Activated CD4-positive, alpha-beta memory T cell treated with anti-CD3 and anti-CD28 coated beads for 36 hours (primary cell): Measurements from ENCODE around the gene CLCN4. TPM values are rescaled to one million over a fixed set of nuclear protein-coding genes. Genes with fewer than 3 reads are reported as not detected.

Experiments
- CTCF ChIA-PET: fragments of 350-600 bp; sonication (Branson Sonifier 250); formaldehyde crosslinking; loops from one replicate; lab custom pipeline; 2021; ENCODE audit warnings: antibody characterized with exemption, inconsistent platforms; lab: Charles Lee
- POLR2A ChIA-PET: fragments of 350-600 bp; sonication (Branson Sonifier 250); formaldehyde crosslinking; loops from one replicate; lab custom pipeline; 2021; ENCODE audit warnings: antibody characterized with exemption; lab: Charles Lee
- DNase-seq: peaks from one replicate; pipeline ENCODE4 v3.0.0-alpha.2; 2020
- H3K27ac Mint-ChIP-seq: one replicate; pipeline ENCODE4 v1.8.0; 2021; ENCODE audit warnings: mixed read lengths
- H3K27me3 Mint-ChIP-seq: one replicate; pipeline ENCODE4 v1.8.0; 2021; ENCODE audit warnings: mixed read lengths
- H3K36me3 Mint-ChIP-seq: one replicate; pipeline ENCODE4 v1.8.0; 2021; ENCODE audit warnings: mixed read lengths
- H3K4me1 Mint-ChIP-seq: one replicate; pipeline ENCODE4 v1.8.0; 2021; ENCODE audit warnings: low read depth, mixed read lengths
- H3K4me3 Mint-ChIP-seq: one replicate; pipeline ENCODE4 v1.8.0; 2021; ENCODE audit warnings: mild to moderate bottlenecking, mixed read lengths
- H3K9me3 Mint-ChIP-seq: one replicate; pipeline ENCODE4 v1.8.0; 2021; ENCODE audit warnings: mixed read lengths
- intact Hi-C: fragments of 100-400 bp; cut with micrococcal nuclease; formaldehyde crosslinking; loops from one replicate; pipeline ENCODE4 v1.15.1; 2023
- total RNA-seq, 2 experiments: library from RNA; stranded (reverse); gene quantifications; one replicate each; pipeline ENCODE4 v1.2.3, GENCODE V29; 2021

CLCN4 gene
- total RNA-seq: not detected

DNA sequence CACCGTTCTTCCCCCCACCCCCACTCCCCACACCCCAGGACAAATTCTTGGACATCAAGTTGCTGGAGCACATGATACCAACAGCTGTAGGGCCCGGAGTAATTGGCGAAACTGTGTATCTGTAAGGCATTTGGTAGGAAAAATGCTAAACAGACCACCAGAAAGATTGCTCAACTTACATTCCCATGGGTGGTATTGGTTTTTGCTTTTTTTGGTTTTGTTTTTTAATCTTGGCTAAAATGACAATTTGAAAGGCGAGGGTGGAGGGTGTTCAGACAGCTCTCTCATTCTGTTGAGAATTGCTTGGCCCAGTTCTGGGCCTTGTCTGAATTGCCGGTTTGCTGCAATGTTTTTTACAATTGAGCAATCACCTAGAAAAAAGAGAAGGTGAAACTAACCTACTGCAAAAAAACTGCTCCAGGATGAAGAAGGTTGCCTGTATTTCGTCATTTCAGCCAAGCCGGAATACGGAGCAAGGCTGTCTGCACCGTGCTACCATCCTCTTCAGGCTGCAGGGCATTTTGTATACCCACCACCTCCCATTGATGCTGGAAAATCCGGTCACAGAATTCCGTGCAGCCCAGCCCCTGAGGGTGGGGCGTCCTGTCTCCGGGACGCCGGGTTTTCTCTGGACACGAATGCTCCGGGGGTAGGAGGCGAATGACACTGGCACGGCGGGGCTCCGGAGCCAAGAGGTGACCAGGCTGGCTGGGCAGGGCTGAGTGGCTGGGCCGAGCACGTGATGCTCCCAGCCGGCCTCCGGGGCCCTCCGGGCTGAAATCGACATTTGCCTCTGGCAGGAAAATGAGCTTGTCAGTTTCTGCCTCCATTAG lies at the start of gene CLCN4:
CLCN4 (plus strand) TSS at position 777 of the 833 bp plus-strand sequence. CDS start 28,058 bp downstream, outside the sequence.
- CTCF ChIA-PET: no interaction called here

DNA sequence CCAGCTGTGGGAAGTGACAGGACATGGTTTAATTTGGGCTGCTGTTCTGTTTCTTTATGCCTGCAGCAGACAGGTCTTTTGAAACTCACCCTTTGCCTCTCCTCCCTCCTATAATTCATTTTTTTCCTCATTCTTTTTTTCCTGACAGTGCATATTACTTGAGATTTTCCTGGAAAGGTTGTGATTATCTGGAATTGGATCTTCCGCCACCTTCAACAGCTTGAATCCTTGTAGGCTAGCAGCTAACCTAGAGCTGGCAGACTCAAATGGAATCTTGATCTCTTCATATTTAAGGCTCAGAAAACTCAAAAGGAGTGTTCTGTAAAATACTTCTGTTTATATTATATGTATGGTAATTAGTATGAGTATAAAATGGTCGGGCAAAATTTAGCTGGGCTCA lies 49.3 kb upstream of the CLCN4 start:
- intact Hi-C loops: loop anchor here (1.0 kb wide), 1 partner anchor 9 kb away; no protein-coding TSS in a partner anchor
- H3K4me1 Mint-ChIP-seq: peaks cover 61% of the 10 kb centered on the region
- no peak for DNase-seq
- CTCF ChIA-PET: no interaction called here
- POLR2A ChIA-PET: no interaction called here
- H3K9me3 Mint-ChIP-seq: no peaks in the 10 kb centered on the region
- H3K27ac Mint-ChIP-seq: peak overlapping the region; percentile 74
- H3K27me3 Mint-ChIP-seq: no peaks in the 10 kb centered on the region
- H3K4me3 Mint-ChIP-seq: no peak overlapping the region
- peaks cover 1% of the 10 kb centered on the region for H3K36me3 Mint-ChIP-seq

More for the DNA sequence above, at the start of gene CLCN4:
- POLR2A ChIA-PET: no interaction called here
- DNase-seq: no peak
- H3K4me1 Mint-ChIP-seq: peaks cover 10% of the 10 kb centered on the region
- no peak within 1 kb of the TSS for H3K4me3 Mint-ChIP-seq
- intact Hi-C loops: no loop called here
- no peaks in the 10 kb centered on the region for H3K36me3 Mint-ChIP-seq
- H3K27me3 Mint-ChIP-seq: peaks cover 29% of the 10 kb centered on the region
- H3K27ac Mint-ChIP-seq: no peak within 1 kb of the TSS
- no peaks in the 10 kb centered on the region for H3K9me3 Mint-ChIP-seq

- Mint-ChIP-seq H3K4me1 (peaks cover 66% of the 10 kb centered on the region), H3K27ac (peak overlapping the region; percentile 67), H3K27me3 (no peaks in the 10 kb centered on the region), H3K4me3 (no peak overlapping the region), H3K36me3 (peaks cover 1% of the 10 kb centered on the region), H3K9me3 (no peaks in the 10 kb centered on the region)
- intact Hi-C loops: no loop called here
- ChIA-PET POLR2A (no interaction called here), CTCF (no interaction called here)
- DNase-seq: peak; percentile 23
These were observed 48.5 kb upstream of the CLCN4 start for GRCh38 chrX:10108288-10108687.

- H3K27ac Mint-ChIP-seq: no peak overlapping the region
- ChIA-PET POLR2A (interaction anchor here (2.4 kb wide), 1 partner anchor 112 kb away, joined by 9 read pairs; no protein-coding TSS in a partner anchor), CTCF (interaction anchor here (1.4 kb wide), 1 partner anchor 43 kb away, joined by 3 read pairs; no protein-coding TSS in a partner anchor)
These were observed 47.1 kb upstream of the CLCN4 start for GRCh38 chrX:10109695-10110094.

GRCh38 chrX:10110316-10110935 lies 46.3 kb upstream of the CLCN4 start:
- intact Hi-C loops: loop anchor here (2.0 to 10.0 kb wide), 3 partner anchors 28 to 1366 kb away; partner anchors contain the start of gene TBL1X
- Mint-ChIP-seq H3K9me3 (no peaks in the 10 kb centered on the region), H3K4me1 (peaks cover 65% of the 10 kb centered on the region), H3K27me3 (no peaks in the 10 kb centered on the region), H3K4me3 (peak overlapping the region; percentile 69), H3K27ac (peak overlapping the region; percentile 94), H3K36me3 (peaks cover 1% of the 10 kb centered on the region)
- CTCF ChIA-PET: interaction anchor here (0.6 to 5.3 kb wide), 3 partner anchors 30 to 114 kb away, joined by 3 to 41 read pairs (median 3); no protein-coding TSS in a partner anchor
- no peak for DNase-seq
- POLR2A ChIA-PET: interaction anchor here (1.6 to 2.4 kb wide), 3 partner anchors 12 to 113 kb away, joined by 7 to 14 read pairs (median 9); no protein-coding TSS in a partner anchor

More at GRCh38 chrX:10109695-10110094, 47.1 kb upstream of the CLCN4 start:
- Mint-ChIP-seq H3K4me3 (no peak overlapping the region), H3K36me3 (peaks cover 1% of the 10 kb centered on the region), H3K27me3 (no peaks in the 10 kb centered on the region), H3K9me3 (no peaks in the 10 kb centered on the region), H3K4me1 (peaks cover 66% of the 10 kb centered on the region)
- no peak for DNase-seq
- intact Hi-C loops: loop anchor here (2.0 to 10.0 kb wide), 3 partner anchors 27 to 1365 kb away; partner anchors contain the start of gene TBL1X

DNA sequence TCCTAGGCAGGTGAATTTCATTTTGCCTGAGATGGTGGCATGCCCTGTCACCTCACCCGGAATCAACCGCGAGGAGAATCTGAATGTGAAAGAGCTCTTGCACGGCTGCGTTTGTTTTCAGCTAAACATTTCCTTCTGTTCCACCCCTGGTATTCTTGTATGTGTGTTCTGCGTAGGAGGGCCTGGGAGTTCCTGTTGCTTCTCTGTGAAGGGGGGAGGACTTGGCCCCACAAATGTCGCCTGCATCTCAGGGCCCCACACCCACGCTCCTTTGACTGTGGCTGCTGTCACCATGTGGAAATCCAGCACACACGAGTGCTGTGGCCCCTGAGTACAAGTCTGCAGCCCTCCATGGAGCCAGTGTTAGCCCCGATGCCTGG lies 45.8 kb upstream of the CLCN4 start:
- H3K27ac Mint-ChIP-seq: peak overlapping the region; percentile 94
- H3K27me3 Mint-ChIP-seq: no peaks in the 10 kb centered on the region
- peaks cover 1% of the 10 kb centered on the region for H3K36me3 Mint-ChIP-seq
- no peaks in the 10 kb centered on the region for H3K9me3 Mint-ChIP-seq
- CTCF ChIA-PET: interaction anchor here (0.6 to 5.3 kb wide), 3 partner anchors 31 to 114 kb away, joined by 3 to 41 read pairs (median 3); no protein-coding TSS in a partner anchor
- intact Hi-C loops: loop anchor here (1.0 to 10.0 kb wide), 4 partner anchors 13 to 1366 kb away; partner anchors contain the start of gene TBL1X
- DNase-seq: peak; percentile 63
- peak overlapping the region; percentile 69 for H3K4me3 Mint-ChIP-seq
- peaks cover 62% of the 10 kb centered on the region for H3K4me1 Mint-ChIP-seq
- POLR2A ChIA-PET: interaction anchor here (1.2 to 2.4 kb wide), 4 partner anchors 13 to 114 kb away, joined by 3 to 14 read pairs (median 8); no protein-coding TSS in a partner anchor

DNA sequence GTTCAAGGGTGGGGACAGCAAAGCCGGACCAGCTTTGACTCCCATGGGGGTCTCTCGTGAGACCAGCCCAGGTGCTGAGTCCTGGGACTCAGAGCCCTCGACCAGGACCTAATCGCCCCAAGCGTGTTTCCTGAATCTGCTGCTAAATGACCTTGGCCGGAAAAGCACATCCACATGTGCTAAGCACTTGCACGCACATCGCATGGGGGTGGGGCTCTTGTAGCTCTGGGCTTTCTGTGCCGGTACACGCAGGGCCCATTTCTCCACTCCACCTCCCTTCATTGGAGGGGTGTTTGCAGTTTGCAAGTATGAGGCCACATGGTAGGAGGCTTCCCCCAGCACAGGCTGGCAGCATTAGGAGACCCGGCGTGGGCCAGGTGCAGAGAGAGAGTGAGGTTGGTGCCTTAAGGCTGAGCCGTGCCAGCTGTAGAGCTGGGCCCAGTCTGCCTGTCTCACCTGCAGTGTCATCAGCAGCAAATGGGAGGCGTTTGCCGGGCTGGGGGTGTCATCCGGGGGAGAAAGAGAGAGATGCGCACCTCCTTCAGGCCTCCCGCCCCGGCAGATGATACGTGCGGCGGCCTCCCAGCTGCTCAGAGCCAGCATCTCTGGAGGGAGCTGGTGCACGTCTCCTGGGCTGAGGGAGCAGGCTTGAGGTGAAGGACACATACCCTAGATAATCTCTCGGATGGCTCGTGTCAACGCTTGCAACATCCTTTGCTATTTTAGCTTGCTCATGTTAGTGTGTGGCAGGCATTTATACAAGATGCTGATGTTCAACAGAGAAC lies 45.2 kb upstream of the CLCN4 start:
- ChIA-PET POLR2A (interaction anchor here (1.2 to 2.4 kb wide), 4 partner anchors 13 to 114 kb away, joined by 3 to 14 read pairs (median 8); no protein-coding TSS in a partner anchor), CTCF (interaction anchor here (1.0 to 5.3 kb wide), 4 partner anchors 15 to 115 kb away, joined by 3 to 41 read pairs (median 6); no protein-coding TSS in a partner anchor)
- Mint-ChIP-seq H3K9me3 (no peaks in the 10 kb centered on the region), H3K4me3 (peak overlapping the region; percentile 69), H3K4me1 (peaks cover 62% of the 10 kb centered on the region), H3K36me3 (peaks cover 2% of the 10 kb centered on the region), H3K27me3 (no peaks in the 10 kb centered on the region), H3K27ac (peak overlapping the region; percentile 94)
- peak; percentile 63 for DNase-seq
- intact Hi-C loops: loop anchor here (1.0 to 10.0 kb wide), 5 partner anchors 13 to 1367 kb away; partner anchors contain the start of gene TBL1X

DNA sequence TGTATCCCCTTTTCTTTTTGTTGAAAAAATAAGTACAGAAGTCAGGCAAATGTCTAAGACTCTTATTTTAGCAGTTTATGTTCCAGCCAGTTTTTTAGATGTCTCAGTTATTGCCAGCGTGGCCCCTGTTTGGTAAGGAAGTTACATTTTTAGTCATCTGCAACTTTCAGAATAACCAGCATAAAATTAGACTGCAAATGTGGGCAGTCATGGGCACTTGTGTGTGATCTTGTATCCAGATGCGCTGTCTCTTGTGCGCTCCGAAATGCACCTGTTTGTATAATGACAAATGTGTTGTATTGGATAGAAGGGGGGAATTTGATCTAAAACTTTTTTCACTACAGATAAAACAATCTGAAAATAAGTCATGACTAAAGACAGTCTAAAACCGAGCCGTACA lies 44.3 kb upstream of the CLCN4 start:
- H3K36me3 Mint-ChIP-seq: peaks cover 3% of the 10 kb centered on the region
- H3K9me3 Mint-ChIP-seq: no peaks in the 10 kb centered on the region
- DNase-seq: peak; percentile 26
- H3K4me1 Mint-ChIP-seq: peaks cover 53% of the 10 kb centered on the region
- ChIA-PET POLR2A (interaction anchor here (0.9 kb wide), 1 partner anchor 27 kb away, joined by 3 read pairs; no protein-coding TSS in a partner anchor), CTCF (interaction anchor here (0.7 to 5.3 kb wide), 5 partner anchors 16 to 116 kb away, joined by 3 to 41 read pairs (median 6); no protein-coding TSS in a partner anchor)
- intact Hi-C loops: loop anchor here (1.0 to 10.0 kb wide), 3 partner anchors 115 to 1368 kb away; partner anchors contain the start of gene TBL1X
- no peaks in the 10 kb centered on the region for H3K27me3 Mint-ChIP-seq
- peak overlapping the region; percentile 70 for H3K27ac Mint-ChIP-seq
- no peak overlapping the region for H3K4me3 Mint-ChIP-seq

DNA sequence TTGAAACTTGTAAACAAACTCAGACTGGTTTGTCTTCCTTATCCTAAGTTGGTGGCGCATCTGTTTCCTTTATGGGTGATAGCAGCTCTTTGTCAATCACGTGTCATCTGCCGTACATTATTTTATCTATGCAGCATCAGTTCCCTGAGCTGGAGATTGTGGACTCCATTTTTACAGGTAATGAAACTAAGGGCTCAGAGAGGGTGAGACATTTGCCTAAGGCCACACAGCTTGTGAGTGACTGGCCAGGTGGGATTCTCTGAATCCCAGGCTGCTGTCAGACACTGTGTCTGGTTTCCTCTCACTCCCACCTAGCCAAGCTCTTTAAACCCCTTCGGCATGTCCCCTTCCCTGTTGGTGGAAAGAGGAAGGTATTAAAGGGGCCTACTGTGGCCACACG lies 41.7 kb upstream of the CLCN4 start:
- DNase-seq: no peak
- ChIA-PET CTCF (interaction anchor here (5.3 kb wide), 1 partner anchor 118 kb away, joined by 41 read pairs; no protein-coding TSS in a partner anchor), POLR2A (no interaction called here)
- intact Hi-C loops: loop anchor here (10.0 kb wide), 2 partner anchors 650 to 1370 kb away; partner anchors contain the start of gene TBL1X
- peaks cover 8% of the 10 kb centered on the region for H3K36me3 Mint-ChIP-seq
- H3K4me3 Mint-ChIP-seq: no peak overlapping the region
- H3K9me3 Mint-ChIP-seq: no peaks in the 10 kb centered on the region
- H3K27me3 Mint-ChIP-seq: no peaks in the 10 kb centered on the region
- H3K4me1 Mint-ChIP-seq: peaks cover 46% of the 10 kb centered on the region
- H3K27ac Mint-ChIP-seq: no peak overlapping the region

DNA sequence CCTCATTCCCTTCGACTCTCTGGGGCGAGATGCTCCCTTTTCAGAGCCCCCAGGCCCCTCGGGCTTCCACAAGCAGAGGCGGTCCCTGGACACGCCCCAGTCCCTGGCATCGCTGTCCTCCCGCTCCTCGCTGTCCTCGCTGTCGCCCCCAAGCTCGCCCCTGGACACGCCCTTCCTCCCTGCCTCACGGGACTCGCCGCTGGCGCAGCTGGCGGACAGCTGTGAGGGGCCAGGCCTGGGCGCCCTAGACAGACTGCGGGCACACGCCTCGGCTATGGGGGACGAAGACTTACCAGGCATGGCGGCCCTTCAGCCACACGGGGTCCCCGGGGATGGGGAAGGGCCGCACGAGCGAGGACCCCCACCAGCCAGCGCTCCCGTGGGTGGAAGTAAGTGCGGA lies 39.5 kb upstream of the CLCN4 start:
- Mint-ChIP-seq H3K27ac (no peak overlapping the region), H3K36me3 (peaks cover 8% of the 10 kb centered on the region), H3K9me3 (no peaks in the 10 kb centered on the region), H3K4me3 (no peak overlapping the region), H3K27me3 (no peaks in the 10 kb centered on the region), H3K4me1 (peaks cover 27% of the 10 kb centered on the region)
- ChIA-PET POLR2A (interaction anchor here (1.5 kb wide), 1 partner anchor 120 kb away, joined by 4 read pairs; no protein-coding TSS in a partner anchor), CTCF (interaction anchor here (1.4 to 5.2 kb wide), 5 partner anchors 20 to 131 kb away, joined by 3 to 121 read pairs (median 8); no protein-coding TSS in a partner anchor)
- no peak for DNase-seq
- intact Hi-C loops: loop anchor here (10.0 kb wide), 2 partner anchors 652 to 1372 kb away; partner anchors contain the start of gene TBL1X
